ENCODE measurements around the gene MYCL.

GRCh38 chr1:39890273-39890672 is 11.4 kb downstream of the MYCL start:
- TF ChIP-seq CTCF (IDR thresholded peaks at IDR 0.05; ENCODE audit: borderline replicate concordance, extremely low read depth, low read length, poor library complexity, severe bottlenecking) = no peak
- no peak for TF ChIP-seq EZH2 (IDR thresholded peaks at IDR 0.05; ENCODE audit: borderline replicate concordance, low read depth, low read length, severe bottlenecking)

Data from DND-41 (cell line).